AG08396 (cell line): Measurements from ENCODE around the gene CCDC201.
"Not testable (repeated sequence)": the region's sequence is repeated elsewhere in the genome, so short reads cannot be mapped to it uniquely, and the experiment has no call there.

Source experiments
- DNase-seq: peaks from one replicate; pipeline ENCODE4 v3.0.0; 2012; ENCODE audit warnings: low spot score, mixed read lengths

The CCDC201 gene

DNA sequence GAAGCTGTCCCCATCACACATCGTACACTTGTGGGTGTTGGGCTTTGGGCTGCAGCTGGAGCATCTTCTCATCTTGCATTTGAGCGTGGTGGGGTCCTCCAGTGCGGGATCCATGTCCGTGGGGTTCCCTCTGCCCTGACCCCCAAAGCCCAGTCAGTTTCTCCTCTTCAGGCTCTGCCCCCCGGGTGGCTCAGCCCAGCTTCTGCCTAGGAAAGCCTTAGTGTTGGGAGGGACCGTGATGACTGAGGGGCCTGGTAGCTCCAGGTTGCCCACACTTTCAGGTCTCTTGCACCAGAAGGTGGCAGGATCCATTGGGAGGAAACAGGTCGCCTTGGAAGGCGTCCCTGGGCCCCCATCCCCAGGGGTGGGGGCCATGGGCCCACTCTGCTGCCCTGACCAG lies 55.9 kb downstream of the CCDC201 start:
- not testable (repeated sequence) for DNase-seq

DNA sequence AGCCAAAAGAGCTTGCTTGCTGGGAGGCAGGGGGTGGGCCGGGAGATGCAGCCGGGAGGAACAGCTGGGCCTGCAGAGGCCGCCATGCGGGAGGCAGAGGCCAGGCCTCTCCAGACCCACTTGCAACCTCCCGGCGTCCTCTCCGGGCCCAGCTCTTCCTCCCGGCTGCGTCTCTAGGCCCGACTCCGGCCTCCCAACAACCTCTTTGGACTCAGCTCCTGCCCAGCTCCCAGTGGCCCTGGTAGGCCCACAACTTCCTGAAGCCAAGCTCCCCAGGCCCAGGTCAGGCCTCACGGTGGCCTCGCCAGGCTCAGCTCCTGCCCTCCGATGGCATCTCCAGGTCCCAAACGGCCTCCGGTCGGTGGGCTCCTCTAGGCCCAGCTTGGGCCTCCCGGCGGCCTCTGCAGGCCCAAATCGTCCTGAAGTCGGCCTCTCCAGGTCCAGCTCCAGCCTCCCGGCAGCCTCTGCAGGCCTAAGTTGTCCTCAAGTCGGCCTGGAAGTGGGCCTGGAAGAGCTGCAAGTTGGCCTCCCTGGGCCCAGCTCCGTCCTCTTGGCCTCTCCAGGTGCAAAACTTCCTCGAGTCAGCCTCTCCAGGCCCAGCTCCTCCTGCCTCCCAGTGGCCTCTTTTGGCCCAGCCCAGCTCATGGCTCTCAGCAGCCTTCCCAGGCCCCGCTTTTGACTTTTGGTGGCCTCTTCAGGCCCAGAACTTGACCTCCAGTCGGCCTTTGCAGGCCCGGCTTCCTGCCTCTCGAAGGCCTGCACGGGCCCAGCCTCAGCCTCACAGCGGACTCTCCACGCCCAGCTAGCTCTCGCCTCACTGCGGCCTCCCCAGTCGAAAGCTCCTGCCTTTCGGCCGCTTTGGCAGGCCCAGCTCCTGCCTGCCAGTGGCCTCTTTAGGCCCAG lies 58.4 kb downstream of the CCDC201 start:
- DNase-seq: not testable (repeated sequence)

GRCh38 chr7:45813771-45814170 lies 59.1 kb downstream of the CCDC201 start:
- DNase-seq: not testable (repeated sequence)

DNA sequence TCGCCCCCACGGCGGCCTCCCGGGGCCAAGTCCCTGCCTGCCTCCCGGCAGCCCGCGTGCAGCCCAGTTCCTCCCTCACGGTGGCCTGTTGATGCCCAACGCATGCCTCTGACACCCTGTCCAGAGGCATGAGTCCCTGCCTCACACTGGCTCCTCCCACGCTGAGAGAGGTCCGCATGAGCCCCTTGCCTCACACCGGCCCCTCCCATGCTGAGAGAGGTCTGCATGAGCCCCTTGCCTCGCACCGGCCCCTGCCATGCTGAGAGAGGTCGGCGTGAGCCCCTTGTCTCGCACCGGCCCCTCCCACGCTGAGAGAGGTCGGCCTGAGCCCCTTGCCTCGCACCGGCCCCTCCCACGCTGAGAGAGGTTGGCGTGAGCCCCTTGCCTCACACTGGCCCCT lies 59.9 kb downstream of the CCDC201 start:
- DNase-seq: no peak

DNA sequence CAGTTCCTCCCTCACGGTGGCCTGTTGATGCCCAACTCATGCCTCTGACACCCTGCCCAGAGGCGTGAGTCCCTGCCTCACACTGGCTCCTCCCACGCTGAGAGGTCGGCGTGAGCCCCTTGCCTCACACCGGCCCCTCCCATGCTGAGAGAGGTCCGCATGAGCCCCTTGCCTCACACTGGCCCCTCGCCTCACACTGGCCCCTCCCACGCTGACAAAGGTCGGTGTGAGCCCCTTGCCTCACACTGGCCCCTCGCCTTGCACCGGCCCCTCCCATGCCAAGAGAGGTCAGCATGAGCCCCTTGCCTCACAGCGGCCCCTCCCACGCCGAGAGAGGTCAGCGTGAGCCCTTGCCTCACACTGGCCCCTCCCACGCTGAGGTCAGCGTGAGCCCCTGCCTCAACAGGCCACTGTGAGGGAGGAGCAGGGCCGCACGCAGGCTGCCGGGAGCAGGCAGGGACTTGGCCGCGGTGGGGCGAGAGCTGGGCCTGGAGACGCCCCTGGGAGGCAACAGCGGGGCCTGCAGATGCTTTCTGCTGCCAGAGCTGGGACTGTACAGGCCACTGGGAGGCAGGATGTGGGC lies 61.1 kb downstream of the CCDC201 start:
- not testable (repeated sequence) for DNase-seq

DNA sequence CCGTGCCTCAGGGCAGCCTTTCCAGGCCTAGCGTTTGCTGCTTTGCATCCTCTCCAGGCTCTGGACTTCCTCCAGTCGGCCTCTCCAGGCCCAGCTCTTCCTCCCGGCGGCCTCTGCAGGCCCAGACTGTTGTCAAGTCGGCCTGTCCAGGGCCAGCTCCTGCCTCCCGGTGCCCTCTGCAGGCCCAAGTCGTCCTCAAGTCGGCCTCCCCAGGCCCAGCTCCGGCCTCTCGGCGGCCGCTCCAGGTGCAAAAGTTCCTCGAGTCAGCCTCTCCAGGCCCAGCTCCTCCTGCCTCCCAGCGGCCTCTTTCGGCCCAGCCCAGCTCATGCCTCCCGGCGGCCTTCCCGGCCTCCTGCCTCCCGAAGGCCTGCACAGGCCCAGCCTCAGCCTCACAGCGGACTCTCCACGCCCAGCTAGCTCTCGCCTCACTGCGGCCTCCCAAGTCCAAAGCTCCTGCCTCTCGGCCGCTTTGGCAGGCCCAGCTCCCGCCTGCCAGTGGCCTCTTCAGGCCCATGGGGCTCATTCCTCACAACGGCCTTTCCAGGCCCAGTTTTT lies 62.4 kb downstream of the CCDC201 start:
- not testable (repeated sequence) for DNase-seq
